ENCODE measurements around the gene VANGL1. TPM values are rescaled to one million over a fixed set of nuclear protein-coding genes. Genes with fewer than 3 reads are reported as not detected.
A peak's percentile ranks its signal among the peaks of the same experiment; 100 is the strongest.

VANGL1 gene
- total and polyA plus RNA-seq, 2 of the 13 experiments (the other 11 are each of a cell fraction or from before 2014, with no cell fraction given), result 5.3 to 9.4 TPM

DNA sequence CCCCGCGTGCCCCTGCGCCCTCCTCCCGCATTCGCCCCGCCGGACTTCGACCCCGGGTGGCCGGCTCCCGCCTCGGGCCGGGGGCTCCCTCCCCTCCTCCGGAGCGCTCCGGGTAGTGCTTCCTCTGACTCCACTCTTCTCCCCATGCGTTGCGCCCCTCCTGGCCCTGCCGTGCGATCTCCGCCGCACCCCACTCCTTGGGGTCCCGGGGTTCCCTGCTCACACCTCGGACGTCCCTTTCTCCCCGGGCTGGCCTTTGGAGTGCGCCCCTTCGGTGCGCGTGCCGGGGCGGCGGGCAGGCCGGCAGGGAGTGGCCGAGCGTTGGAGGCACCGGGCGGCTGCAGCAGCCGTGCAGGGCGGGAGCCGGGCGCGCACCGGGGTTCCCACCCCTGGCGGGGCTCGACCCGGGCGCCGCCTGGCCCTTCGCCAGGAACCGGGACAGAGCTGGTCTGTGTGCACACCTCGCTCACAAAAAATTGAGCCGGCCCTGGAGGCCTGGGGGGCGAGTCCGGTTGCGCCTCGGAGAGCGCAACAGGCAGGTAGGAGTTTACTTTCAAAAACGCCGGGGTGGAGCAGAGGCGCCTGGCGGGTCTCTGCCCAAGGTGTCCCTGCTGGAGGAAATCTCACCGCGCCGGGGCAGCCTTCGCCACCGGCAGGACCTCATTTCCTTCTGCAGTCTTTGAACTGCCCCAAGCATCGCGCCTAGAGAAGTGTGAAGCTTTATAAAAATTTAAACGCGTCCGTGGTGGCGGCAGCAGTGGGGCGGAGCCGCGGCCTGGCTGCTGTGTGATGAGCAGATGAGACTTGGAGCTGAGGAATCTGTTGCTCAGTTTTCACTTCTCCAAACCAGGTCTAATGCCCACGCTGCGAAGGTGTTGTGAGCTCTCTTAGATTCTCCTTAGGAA is 650 bp downstream of the VANGL1 start (continued):
- TF ChIP-seq KLF15 (CRISPR knock-in tag; IDR thresholded peaks at IDR 0.05; ENCODE audit: borderline replicate concordance) (no peak), SNAI1 (CRISPR knock-in tag; IDR thresholded peaks at IDR 0.05; ENCODE audit: borderline replicate concordance) (no peak), ZBTB1 (CRISPR knock-in tag; IDR thresholded peaks at IDR 0.05; ENCODE audit: borderline replicate concordance) (no peak), ZNF431 (CRISPR knock-in tag; IDR thresholded peaks at IDR 0.05; ENCODE audit: borderline replicate concordance, low read depth) (no peak), ZSCAN30 (CRISPR knock-in tag; IDR thresholded peaks at IDR 0.05) (no peak)
- TF ChIP-seq, protein P1, sequence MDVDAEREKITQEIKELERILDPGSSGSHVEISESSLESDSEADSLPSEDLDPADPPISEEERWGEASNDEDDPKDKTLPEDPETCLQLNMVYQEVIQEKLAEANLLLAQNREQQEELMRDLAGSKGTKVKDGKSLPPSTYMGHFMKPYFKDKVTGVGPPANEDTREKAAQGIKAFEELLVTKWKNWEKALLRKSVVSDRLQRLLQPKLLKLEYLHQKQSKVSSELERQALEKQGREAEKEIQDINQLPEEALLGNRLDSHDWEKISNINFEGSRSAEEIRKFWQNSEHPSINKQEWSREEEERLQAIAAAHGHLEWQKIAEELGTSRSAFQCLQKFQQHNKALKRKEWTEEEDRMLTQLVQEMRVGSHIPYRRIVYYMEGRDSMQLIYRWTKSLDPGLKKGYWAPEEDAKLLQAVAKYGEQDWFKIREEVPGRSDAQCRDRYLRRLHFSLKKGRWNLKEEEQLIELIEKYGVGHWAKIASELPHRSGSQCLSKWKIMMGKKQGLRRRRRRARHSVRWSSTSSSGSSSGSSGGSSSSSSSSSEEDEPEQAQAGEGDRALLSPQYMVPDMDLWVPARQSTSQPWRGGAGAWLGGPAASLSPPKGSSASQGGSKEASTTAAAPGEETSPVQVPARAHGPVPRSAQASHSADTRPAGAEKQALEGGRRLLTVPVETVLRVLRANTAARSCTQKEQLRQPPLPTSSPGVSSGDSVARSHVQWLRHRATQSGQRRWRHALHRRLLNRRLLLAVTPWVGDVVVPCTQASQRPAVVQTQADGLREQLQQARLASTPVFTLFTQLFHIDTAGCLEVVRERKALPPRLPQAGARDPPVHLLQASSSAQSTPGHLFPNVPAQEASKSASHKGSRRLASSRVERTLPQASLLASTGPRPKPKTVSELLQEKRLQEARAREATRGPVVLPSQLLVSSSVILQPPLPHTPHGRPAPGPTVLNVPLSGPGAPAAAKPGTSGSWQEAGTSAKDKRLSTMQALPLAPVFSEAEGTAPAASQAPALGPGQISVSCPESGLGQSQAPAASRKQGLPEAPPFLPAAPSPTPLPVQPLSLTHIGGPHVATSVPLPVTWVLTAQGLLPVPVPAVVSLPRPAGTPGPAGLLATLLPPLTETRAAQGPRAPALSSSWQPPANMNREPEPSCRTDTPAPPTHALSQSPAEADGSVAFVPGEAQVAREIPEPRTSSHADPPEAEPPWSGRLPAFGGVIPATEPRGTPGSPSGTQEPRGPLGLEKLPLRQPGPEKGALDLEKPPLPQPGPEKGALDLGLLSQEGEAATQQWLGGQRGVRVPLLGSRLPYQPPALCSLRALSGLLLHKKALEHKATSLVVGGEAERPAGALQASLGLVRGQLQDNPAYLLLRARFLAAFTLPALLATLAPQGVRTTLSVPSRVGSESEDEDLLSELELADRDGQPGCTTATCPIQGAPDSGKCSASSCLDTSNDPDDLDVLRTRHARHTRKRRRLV (CRISPR knock-in tag; IDR thresholded peaks at IDR 0.05), result no peak
- TF ChIP-seq, protein P2, sequence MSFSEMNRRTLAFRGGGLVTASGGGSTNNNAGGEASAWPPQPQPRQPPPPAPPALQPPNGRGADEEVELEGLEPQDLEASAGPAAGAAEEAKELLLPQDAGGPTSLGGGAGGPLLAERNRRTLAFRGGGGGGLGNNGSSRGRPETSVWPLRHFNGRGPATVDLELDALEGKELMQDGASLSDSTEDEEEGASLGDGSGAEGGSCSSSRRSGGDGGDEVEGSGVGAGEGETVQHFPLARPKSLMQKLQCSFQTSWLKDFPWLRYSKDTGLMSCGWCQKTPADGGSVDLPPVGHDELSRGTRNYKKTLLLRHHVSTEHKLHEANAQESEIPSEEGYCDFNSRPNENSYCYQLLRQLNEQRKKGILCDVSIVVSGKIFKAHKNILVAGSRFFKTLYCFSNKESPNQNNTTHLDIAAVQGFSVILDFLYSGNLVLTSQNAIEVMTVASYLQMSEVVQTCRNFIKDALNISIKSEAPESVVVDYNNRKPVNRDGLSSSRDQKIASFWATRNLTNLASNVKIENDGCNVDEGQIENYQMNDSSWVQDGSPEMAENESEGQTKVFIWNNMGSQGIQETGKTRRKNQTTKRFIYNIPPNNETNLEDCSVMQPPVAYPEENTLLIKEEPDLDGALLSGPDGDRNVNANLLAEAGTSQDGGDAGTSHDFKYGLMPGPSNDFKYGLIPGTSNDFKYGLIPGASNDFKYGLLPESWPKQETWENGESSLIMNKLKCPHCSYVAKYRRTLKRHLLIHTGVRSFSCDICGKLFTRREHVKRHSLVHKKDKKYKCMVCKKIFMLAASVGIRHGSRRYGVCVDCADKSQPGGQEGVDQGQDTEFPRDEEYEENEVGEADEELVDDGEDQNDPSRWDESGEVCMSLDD (CRISPR knock-in tag; IDR thresholded peaks at IDR 0.05; ENCODE audit: borderline replicate concordance), result peak; percentile 85
- TF ChIP-seq, protein P3, sequence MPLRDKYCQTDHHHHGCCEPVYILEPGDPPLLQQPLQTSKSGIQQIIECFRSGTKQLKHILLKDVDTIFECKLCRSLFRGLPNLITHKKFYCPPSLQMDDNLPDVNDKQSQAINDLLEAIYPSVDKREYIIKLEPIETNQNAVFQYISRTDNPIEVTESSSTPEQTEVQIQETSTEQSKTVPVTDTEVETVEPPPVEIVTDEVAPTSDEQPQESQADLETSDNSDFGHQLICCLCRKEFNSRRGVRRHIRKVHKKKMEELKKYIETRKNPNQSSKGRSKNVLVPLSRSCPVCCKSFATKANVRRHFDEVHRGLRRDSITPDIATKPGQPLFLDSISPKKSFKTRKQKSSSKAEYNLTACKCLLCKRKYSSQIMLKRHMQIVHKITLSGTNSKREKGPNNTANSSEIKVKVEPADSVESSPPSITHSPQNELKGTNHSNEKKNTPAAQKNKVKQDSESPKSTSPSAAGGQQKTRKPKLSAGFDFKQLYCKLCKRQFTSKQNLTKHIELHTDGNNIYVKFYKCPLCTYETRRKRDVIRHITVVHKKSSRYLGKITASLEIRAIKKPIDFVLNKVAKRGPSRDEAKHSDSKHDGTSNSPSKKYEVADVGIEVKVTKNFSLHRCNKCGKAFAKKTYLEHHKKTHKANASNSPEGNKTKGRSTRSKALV (CRISPR knock-in tag; IDR thresholded peaks at IDR 0.05), result peak; percentile 74
- TF ChIP-seq, protein P4, sequence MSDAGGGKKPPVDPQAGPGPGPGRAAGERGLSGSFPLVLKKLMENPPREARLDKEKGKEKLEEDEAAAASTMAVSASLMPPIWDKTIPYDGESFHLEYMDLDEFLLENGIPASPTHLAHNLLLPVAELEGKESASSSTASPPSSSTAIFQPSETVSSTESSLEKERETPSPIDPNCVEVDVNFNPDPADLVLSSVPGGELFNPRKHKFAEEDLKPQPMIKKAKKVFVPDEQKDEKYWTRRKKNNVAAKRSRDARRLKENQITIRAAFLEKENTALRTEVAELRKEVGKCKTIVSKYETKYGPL (CRISPR knock-in tag; IDR thresholded peaks at IDR 0.05), result no peak
- TF ChIP-seq, protein P5, sequence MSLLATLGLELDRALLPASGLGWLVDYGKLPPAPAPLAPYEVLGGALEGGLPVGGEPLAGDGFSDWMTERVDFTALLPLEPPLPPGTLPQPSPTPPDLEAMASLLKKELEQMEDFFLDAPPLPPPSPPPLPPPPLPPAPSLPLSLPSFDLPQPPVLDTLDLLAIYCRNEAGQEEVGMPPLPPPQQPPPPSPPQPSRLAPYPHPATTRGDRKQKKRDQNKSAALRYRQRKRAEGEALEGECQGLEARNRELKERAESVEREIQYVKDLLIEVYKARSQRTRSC (CRISPR knock-in tag; IDR thresholded peaks at IDR 0.05; ENCODE audit: low read depth), result no peak
